Type B pancreatic cell (in vitro differentiated cells): ENCODE results near the gene CC2D1B. TPM values are rescaled to one million over a fixed set of nuclear protein-coding genes. Genes with fewer than 3 reads are reported as not detected.

Source experiments
- DNase-seq: peaks from one replicate; pipeline ENCODE4 v3.0.0; 2021; ENCODE audit warnings: mixed read lengths; ENCODE audit not compliant: unreplicated experiment; ENCODE audit errors: extremely low spot score
- H3K27ac Mint-ChIP-seq: 2 replicates; pipeline ENCODE4 v1.8.0; 2021; ENCODE audit warnings: mild to moderate bottlenecking, mixed read lengths
- H3K27me3 Mint-ChIP-seq: 2 replicates; pipeline ENCODE4 v1.8.0; 2021; ENCODE audit warnings: mixed read lengths
- H3K36me3 Mint-ChIP-seq: 2 replicates; pipeline ENCODE4 v1.8.0; 2021; ENCODE audit warnings: mixed read lengths
- H3K4me1 Mint-ChIP-seq: one replicate; pipeline ENCODE4 v1.8.0; 2021; ENCODE audit warnings: mixed read lengths; ENCODE audit not compliant: unreplicated experiment
- H3K4me3 Mint-ChIP-seq: 2 replicates; pipeline ENCODE4 v1.8.0; 2021; ENCODE audit warnings: mild to moderate bottlenecking, mixed read lengths
- H3K9me3 Mint-ChIP-seq: 2 replicates; pipeline ENCODE4 v1.8.0; 2021; ENCODE audit warnings: mixed read lengths
- total RNA-seq: library from RNA; stranded (reverse); gene quantifications from 2 replicates; pipeline ENCODE4 v1.2.1, GENCODE V29; 2021; ENCODE audit warnings: low replicate concordance
- TF ChIP-seq, protein P1 (sequence below): fragments of 200-600 bp; sonication (generic); conservative IDR thresholded peaks from 2 replicates; pipeline ENCODE4 v1.5.0; 2021; ENCODE audit warnings: antibody characterized with exemption, mild to moderate bottlenecking

CC2D1B gene
- total RNA-seq, 1 donor from 2014 or later, result 33.7 TPM

DNA sequence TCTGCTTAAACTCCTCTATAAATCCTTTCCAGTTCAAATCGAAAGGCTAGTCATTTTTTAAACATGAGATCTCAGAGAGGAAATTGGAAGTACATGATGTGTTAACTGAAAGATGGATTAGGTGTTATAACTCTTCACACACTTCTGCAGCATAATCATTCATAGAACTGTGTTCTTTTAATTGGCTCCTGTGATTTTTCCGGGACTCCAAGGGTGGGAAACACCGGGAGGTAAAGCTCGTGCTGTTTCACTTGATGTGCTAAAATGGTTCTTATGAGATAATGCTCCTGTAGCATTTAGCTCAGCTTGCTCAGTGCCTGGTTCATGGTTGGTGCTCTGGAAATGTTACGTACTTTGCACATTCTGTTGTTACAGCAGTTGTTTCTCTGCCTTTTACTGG is 40.2 kb downstream of the CC2D1B start:
- Mint-ChIP-seq H3K36me3 (peaks cover 4% of the 10 kb centered on the region), H3K4me1 (no peaks in the 10 kb centered on the region), H3K9me3 (no peaks in the 10 kb centered on the region), H3K27me3 (no peaks in the 10 kb centered on the region), H3K27ac (no peak overlapping the region), H3K4me3 (no peak overlapping the region)
- TF ChIP-seq, protein P1, sequence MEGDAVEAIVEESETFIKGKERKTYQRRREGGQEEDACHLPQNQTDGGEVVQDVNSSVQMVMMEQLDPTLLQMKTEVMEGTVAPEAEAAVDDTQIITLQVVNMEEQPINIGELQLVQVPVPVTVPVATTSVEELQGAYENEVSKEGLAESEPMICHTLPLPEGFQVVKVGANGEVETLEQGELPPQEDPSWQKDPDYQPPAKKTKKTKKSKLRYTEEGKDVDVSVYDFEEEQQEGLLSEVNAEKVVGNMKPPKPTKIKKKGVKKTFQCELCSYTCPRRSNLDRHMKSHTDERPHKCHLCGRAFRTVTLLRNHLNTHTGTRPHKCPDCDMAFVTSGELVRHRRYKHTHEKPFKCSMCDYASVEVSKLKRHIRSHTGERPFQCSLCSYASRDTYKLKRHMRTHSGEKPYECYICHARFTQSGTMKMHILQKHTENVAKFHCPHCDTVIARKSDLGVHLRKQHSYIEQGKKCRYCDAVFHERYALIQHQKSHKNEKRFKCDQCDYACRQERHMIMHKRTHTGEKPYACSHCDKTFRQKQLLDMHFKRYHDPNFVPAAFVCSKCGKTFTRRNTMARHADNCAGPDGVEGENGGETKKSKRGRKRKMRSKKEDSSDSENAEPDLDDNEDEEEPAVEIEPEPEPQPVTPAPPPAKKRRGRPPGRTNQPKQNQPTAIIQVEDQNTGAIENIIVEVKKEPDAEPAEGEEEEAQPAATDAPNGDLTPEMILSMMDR, result no peak
- no peak for DNase-seq

DNA sequence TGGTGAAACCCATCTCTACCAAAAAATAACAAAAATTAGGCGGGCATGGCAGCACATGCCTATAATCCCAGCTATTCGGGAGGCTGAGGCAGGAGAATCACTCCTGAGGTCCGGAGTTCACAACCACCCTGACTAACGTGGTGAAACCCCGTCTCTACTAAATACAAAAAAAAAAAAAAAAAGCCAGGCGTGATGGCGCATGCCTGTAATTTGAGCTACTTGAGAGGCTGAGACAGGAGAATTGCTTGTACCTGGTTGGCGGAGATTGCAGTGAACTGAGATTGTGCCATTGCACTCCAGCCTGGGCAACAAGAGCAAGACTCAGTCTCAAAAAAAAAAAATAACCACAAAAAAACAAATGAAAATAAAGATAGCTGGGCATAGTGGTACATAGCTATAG is 42.3 kb downstream of the CC2D1B start:
- Mint-ChIP-seq H3K4me1 (no peaks in the 10 kb centered on the region), H3K27me3 (no peaks in the 10 kb centered on the region), H3K4me3 (no peak overlapping the region), H3K27ac (no peak overlapping the region), H3K9me3 (no peaks in the 10 kb centered on the region), H3K36me3 (peaks cover 4% of the 10 kb centered on the region)
- no peak for DNase-seq
- TF ChIP-seq, protein P1, result no peak

DNA sequence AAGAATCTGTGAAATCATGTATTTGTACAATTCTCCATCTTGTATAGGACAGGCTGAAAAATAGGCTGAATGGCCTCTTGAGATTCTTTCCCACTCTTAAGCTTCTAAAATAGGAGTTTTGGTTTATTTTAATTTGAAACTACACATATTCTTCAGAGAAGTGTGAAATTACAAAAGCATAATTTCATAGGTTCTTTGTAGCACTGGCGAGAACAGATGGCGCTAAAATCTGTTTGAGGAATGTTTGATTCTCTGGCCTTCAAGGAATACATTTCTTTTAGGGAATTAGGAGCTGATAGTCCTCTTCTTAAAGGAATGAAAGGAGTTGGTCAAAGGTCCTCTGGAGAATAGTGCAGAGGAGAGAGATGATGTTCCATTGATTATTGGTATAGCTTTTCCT is 44.9 kb downstream of the CC2D1B start:
- Mint-ChIP-seq H3K9me3 (no peaks in the 10 kb centered on the region), H3K36me3 (peaks cover 4% of the 10 kb centered on the region), H3K27ac (no peak overlapping the region), H3K4me3 (no peak overlapping the region), H3K4me1 (no peaks in the 10 kb centered on the region), H3K27me3 (no peaks in the 10 kb centered on the region)
- TF ChIP-seq, protein P1, result no peak
- DNase-seq, result no peak

DNA sequence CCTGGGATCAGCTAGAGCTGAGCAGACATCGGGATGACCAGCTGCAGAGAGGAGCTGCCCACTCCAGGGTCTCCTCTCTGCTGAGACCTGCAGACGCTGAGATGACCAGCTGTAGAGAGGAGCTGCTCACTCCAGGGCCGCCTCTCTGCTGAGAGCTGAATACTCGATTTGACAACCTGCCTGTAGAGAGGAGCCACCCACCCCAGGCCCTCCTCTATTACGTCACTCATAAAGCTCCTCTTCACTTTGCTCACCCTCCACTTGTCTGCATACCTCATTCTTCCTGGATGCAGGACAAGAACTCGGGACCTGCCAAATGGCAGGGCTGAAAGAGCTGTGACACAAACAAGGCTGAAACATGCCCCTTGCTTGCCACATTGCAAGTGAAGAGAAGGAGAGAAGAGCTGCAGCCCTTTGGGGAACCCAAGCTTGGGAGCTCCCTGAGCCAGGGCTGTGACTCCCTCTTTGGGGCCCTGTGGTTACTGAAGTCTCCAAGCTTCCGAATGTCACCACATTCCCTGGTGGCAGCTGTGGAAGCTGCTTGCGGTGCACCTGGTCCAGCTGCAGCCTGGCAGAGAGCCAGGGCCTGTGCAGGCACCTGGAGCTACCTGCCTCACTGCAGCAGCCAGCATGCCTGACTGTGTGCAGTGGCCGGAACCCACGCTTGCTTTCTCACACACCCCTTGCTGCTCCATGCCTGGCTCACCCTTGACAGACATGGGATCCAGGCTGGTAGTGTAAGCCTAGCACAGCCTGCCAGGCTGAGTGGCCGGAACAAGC is 59.6 kb downstream of the CC2D1B start:
- TF ChIP-seq, protein P1, result no peak
- Mint-ChIP-seq H3K27ac (no peak overlapping the region), H3K4me1 (no peaks in the 10 kb centered on the region), H3K9me3 (no peaks in the 10 kb centered on the region), H3K27me3 (no peaks in the 10 kb centered on the region), H3K4me3 (no peak overlapping the region), H3K36me3 (peaks cover 20% of the 10 kb centered on the region)
- DNase-seq, result no peak

DNA sequence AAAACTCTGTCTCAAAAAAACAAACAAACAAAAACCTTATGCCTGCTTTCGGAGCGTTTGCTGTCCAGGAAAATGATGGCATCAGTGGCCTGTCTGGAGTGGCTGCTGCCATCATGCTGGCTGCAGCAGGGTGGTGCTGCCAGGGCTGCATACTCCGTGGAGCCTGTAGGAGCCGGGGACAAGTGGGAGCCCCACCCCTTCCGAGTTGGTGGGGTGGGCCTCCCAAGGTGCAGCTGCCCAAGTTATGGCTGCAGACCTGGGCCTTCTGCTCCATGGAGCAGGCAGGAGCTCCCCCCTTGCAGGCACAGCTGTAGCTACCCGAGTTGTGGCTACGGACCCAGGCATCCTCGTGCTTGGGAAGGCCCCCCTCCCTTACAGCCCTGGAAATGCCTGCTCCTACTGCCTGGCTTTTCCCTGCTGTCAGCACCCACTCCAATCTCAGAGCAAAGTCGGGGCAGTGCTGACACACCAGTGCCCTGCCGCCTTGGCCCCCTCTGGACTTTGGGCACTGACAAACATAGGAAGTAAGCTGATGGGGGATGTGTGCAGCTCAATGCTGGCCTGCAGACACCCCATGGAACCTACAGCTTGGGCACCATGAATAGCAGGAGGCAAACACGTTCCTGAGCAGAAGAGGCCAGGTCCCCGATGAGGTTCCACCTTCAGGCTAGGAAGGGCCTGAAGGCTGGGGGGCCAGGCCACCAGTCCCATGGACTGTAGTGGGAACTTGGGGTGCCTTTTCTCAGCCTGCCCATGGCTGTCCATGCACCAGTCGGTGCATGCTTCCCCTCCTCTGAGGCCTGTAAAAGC is 60.4 kb downstream of the CC2D1B start:
- DNase-seq, result no peak
- no peak overlapping the region for H3K27ac Mint-ChIP-seq
- peaks cover 16% of the 10 kb centered on the region for H3K36me3 Mint-ChIP-seq
- no peaks in the 10 kb centered on the region for H3K4me1 Mint-ChIP-seq
- no peak overlapping the region for H3K4me3 Mint-ChIP-seq
- no peaks in the 10 kb centered on the region for H3K9me3 Mint-ChIP-seq
- no peaks in the 10 kb centered on the region for H3K27me3 Mint-ChIP-seq
- TF ChIP-seq, protein P1, result no peak

Other genes starting within 250 kb of the CC2D1B start
- gene ZFYVE9, start 224.1 kb downstream of the CC2D1B start, total RNA-seq, result 25.8 and 30.6 TPM in 2 replicates
- gene ORC1, start 38.2 kb upstream of the CC2D1B start, total RNA-seq, result 6.5 and 14.8 TPM in 2 replicates
- gene PRPF38A, start 38.4 kb upstream of the CC2D1B start, total RNA-seq, result 55.6 and 70.7 TPM in 2 replicates
- gene TUT4, start 186.9 kb upstream of the CC2D1B start, total RNA-seq, result 69.4 and 108 TPM in 2 replicates
- gene GPX7, start 236.2 kb upstream of the CC2D1B start, total RNA-seq, result 20.4 and 35.4 TPM in 2 replicates